Dermis blood vessel endothelial cell (primary cell): ENCODE results near the gene PAH. TPM values are rescaled to one million over a fixed set of nuclear protein-coding genes. Genes with fewer than 3 reads are reported as not detected.
A peak's percentile ranks its signal among the peaks of the same experiment; 100 is the strongest.

ENCODE experiments used
- DNase-seq: peaks from one replicate; pipeline ENCODE4 v3.0.0; 2010
- total RNA-seq: library from RNA; depleted of rRNA; stranded (reverse); fragments of >200 nt; gene quantifications from 2 replicates; pipeline ENCODE4 v1.2.3, GENCODE V29; 2014

The PAH gene
- not detected in 2 replicates for total RNA-seq

- no peak for DNase-seq
Observed at GRCh38 chr12:102917026-102917787, at the start of gene PAH. PAH (minus strand) TSS chr12:102917244; CDS start chr12:102917130, 114 bp downstream.

GRCh38 chr12:102966200-102966863 is 49.3 kb upstream of the PAH start:
- DNase-seq: no peak

DNA sequence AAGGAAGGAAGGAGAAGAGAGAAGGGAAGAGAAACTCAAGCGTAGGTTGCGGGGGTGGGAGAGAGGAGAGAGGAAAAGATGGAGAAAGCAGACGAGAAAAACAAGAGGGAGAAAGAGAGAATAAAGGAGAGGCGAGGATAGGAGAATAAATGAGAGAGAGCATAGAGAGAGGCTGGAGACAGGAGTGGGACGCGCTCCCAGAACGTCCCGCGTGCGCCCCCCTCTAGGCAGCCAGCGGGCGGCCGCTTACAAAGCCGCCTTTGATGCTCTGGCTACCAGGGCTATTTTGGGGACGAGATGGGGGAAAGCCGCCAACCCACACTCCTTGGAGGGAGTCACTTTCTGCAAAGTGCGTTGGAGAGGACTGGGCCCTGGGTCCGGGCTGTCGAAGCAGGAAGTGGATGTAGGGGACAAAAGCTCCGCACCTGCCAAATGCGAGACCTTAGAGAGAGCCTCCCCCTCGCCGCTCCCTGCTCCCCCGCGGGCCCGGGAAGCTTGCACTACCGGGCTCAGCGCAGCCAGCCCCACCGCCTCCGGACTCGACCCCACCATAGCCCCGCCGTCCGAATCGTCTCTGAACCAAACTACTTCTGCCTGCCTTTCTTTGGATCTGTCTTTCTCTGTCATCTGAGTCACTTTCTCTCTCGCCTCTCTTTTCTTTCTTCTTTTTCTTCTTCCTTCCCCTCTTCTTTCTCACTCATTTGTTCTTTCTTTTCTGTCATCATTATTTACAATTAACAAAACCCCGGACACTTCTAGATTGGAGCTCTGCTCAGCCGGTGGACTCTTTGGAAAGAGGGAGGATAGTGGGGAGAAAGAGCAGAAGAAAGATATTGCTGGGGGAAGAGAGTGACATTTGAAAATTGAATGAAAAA is 48.5 kb upstream of the PAH start:
- DNase-seq: no peak

DNA sequence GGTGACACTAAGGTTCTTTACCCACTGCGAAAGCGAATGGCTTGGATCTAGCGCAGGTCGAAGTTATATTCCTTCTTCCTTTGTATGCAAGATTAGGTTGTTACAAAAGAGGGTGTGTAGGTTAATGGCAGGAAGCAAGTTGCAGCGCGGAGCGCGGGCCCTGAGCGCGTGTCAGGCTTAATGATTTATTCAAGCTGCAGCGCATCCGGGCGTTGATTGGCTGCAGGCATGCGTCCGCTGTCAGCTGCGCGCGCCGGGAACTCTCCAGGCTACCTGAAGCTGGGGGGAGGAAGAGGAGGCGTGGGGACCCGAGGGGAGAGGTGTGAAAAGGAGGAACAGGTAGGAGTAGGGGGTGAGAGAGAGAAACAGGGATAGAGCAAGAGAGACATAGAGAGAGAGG is 47.8 kb upstream of the PAH start:
- no peak for DNase-seq

- no peak for DNase-seq
Observed at GRCh38 chr12:102963796-102964195, 46.8 kb upstream of the PAH start.

GRCh38 chr12:102962986-102963385 is 45.9 kb upstream of the PAH start:
- no peak for DNase-seq

DNA sequence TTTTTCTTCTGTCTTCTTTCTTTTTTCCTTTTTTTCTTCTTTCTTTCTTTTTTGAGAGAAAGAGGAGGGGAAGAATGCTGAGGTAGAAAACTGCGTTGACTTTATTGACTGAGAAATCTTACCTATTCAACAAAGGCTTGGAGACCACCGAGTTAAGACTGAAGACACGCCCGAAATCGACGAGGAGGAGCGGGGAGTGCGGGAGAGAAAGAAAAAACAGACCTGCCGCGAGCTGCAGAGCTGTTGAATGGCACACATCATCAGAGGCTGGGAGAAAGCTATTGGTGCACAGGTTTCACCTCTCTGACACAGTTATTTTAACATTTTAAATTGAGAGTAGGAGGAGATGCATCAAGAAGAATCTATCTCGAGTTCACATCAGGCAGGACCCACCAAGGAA is 45.5 kb upstream of the PAH start:
- no peak for DNase-seq

DNA sequence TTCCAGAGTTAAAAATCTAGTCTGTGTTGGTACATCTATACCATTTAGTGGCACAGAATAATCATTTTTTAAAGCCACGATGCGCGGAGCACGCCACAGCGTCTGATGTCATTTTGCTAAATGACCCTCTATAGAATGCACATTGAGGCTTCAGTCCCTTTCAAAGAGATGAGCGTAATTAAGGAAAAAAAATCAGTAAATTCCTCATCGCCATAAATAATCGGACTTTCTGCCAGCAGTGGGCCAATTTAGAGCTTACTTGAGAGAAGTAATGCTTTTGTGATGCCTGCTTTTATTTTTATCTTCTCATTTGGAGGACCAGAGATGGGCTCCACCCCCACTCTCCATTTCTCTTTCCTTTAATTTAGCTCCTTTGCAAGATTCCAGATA is 44.4 kb upstream of the PAH start:
- no peak for DNase-seq

- DNase-seq: no peak
Observed at GRCh38 chr12:102960766-102961465, 43.9 kb upstream of the PAH start.

GRCh38 chr12:102959391-102959790 is 42.3 kb upstream of the PAH start:
- DNase-seq: no peak

- DNase-seq: no peak
Observed at GRCh38 chr12:102958830-102959176, 41.8 kb upstream of the PAH start.

- peak; percentile 53 for DNase-seq
Observed at GRCh38 chr12:102958073-102958829, 41.2 kb upstream of the PAH start.

GRCh38 chr12:102957339-102958050 is 40.5 kb upstream of the PAH start, which contains the start of gene ASCL1:
ASCL1 (plus strand) TSS chr12:102957674; CDS start chr12:102958245, 571 bp downstream.
- DNase-seq: peak; percentile 39

DNA sequence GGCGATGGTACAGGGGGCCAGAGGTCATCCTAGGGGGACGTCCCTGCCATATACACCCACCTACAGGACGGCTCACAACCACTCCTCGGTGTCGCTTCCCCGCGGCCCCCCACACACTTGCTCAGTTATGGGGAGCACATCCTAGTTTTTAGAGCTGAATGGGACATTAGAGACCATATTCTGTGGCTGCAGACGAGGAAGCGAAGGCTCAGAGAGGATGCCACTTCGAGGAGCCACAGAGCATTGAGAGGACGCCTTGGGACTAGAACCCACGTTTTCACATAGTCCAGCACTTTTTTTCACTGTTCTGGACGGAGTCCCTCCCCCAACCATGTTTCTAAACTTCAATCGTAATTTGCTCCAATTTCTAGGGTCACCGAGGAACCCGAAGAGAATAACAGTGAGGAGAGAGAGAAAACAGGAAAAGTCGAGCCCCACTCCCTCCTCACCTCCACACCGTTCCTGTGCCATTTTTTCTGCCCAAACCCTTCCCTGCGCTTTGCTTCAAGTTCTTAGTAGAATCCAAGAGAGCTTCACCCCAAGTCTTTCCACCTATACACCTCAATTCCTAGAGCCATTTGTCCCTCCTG is 39.8 kb upstream of the PAH start:
- no peak for DNase-seq

DNA sequence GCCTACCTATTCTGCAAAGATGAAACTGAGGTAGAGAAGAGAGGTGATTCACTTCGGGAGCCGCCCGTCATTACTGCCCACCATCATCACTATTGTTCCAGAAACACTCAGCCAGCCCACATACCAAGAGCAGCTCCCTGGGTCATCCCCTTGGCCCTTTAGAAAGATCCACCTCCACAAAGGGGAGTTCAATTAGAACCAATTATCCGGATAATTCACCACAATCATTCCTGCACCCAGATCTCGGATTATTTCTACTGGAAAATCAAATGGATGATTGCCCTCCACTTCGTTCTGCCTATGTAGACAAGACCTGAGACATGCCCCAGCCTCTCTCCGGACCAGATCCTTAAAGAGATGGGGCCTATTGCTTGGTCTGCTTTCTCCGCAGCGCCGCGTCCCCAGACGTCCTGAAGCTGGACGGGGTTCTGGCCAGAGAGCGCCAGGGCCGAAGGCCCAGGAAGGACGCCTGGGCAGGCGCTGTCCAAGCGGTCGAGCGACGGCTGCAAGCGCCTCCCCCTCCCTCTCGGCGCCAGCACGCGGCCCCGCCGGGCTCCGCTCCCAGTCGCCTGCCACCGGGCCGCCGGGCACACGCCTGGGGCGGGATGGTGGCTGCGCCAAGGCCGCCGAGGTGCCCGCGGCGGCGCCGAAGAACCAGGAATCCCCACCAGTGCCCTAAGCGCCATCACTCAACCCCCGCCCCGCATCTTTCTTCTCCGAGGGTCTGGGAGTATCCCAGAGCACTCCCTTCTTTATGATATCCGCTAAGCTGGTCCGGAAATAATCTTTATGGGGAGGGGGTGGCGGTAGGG is 39.1 kb upstream of the PAH start:
- DNase-seq: no peak

- DNase-seq: no peak
Observed at GRCh38 chr12:102954134-102954533, 37.1 kb upstream of the PAH start.

GRCh38 chr12:102953221-102953620 is 36.2 kb upstream of the PAH start:
- no peak for DNase-seq

DNA sequence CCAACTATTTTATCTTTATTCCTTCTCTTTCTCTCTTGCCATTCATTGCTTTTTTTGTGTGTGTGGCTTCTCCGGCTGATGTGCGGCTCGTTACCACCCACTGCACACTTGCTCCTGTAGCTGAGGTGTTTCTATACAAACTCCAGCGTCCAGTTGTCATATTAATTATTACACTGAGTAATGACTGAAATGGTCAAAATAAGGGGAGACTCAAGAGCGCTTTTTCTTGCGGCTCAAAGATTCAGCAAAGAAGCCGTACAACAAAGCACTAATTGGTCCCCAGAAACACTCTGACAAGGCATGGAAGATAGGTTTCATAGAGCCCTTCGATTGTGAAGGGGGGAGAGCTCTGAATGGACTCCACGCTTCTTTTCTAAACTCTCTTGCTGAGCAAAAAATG is 34.8 kb upstream of the PAH start:
- DNase-seq: no peak

DNA sequence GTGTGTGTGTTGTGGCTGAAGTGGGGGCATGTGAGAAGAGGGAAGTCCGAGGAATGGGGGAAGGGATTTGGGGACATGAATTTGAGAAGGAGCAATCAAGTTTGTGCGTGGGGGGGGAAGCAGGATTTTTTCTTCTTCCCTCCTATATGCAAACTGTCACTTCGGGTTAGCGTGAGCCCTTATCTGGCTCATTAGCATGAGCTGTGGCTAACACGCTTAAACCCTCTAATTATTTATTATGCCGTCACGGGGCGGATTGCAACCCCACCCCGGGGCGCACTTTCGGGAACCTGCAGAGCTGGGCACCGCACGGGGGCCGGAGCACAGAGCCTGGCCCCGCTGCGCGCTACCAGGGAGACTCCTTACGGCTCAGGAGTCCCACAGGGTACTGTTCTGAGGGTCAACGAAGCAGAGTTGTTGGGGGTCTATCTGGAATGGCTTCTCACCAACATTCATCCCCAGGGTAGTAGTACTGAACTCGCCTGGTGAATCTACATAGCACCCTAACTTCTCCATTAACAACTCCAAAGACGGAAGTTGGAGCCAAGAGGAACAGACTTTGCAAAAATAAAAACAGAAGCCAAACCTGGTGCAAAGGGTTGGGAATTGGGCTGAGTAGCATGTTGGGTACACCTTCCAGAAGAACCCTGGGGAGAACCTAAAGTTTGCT is 34.0 kb upstream of the PAH start:
- DNase-seq: no peak
